H9 (cell line): ENCODE measurements around the gene MAML3. TPM values are rescaled to one million over a fixed set of nuclear protein-coding genes. Genes with fewer than 3 reads are reported as not detected.

Source experiments
- DNase-seq: peaks from one replicate; pipeline ENCODE4 v3.0.0-alpha.2; 2017
- H2AFZ ChIP-seq: one replicate; pipeline ENCODE4 v1.6.1; 2013; ENCODE audit warnings: mild to moderate bottlenecking, low read length, control low read depth, moderate library complexity
- H2AK5ac ChIP-seq: 2 replicates; pipeline ENCODE4 v1.6.1; 2013; ENCODE audit warnings: low read length, control low read depth, mixed read lengths; ENCODE audit not compliant: insufficient read length
- H2BK120ac ChIP-seq: one replicate; pipeline ENCODE4 v1.6.1; 2013; ENCODE audit warnings: low read depth, mild to moderate bottlenecking, low read length, control low read depth, inconsistent platforms; ENCODE audit not compliant: poor library complexity, severe bottlenecking
- H2BK12ac ChIP-seq: 2 replicates; pipeline ENCODE4 v1.6.1; 2013; ENCODE audit warnings: low read length, control low read depth, mixed read lengths, low read depth; ENCODE audit not compliant: insufficient read length
- H2BK15ac ChIP-seq: 2 replicates; pipeline ENCODE4 v1.6.1; 2013; ENCODE audit warnings: low read depth, low read length, control low read depth
- H2BK20ac ChIP-seq: one replicate; pipeline ENCODE4 v1.6.1; 2013; ENCODE audit warnings: low read depth, mild to moderate bottlenecking, low read length, control low read depth, inconsistent platforms; ENCODE audit not compliant: poor library complexity, severe bottlenecking
- H2BK5ac ChIP-seq: 2 replicates; pipeline ENCODE4 v1.6.1; 2013; ENCODE audit warnings: low read length, control low read depth, mixed read lengths; ENCODE audit not compliant: insufficient read length
- H3K14ac ChIP-seq: 2 replicates; pipeline ENCODE4 v1.6.1; 2013; ENCODE audit warnings: low read length, control low read depth; ENCODE audit not compliant: insufficient read depth
- H3K18ac ChIP-seq: 2 replicates; pipeline ENCODE4 v1.6.1; 2013; ENCODE audit warnings: low read depth, mild to moderate bottlenecking, mixed read lengths, low read length, control low read depth; ENCODE audit not compliant: insufficient read length
- H3K23ac ChIP-seq: 2 replicates; pipeline ENCODE4 v1.6.1; 2013; ENCODE audit warnings: low read length, control low read depth, mixed read lengths, low read depth; ENCODE audit not compliant: insufficient read length
- H3K23me2 ChIP-seq: 2 replicates; pipeline ENCODE4 v1.6.1; 2013; ENCODE audit warnings: low read depth, mild to moderate bottlenecking, mixed read lengths, low read length, control low read depth; ENCODE audit not compliant: insufficient read length, poor library complexity, severe bottlenecking
- H3K27ac ChIP-seq: 2 replicates; pipeline ENCODE4 v1.5.1; 2013; ENCODE audit warnings: low read length, control low read depth, mixed read lengths, low read depth; ENCODE audit not compliant: insufficient read length
- H3K27me3 ChIP-seq: 2 replicates; pipeline ENCODE4 v1.6.1; 2013; ENCODE audit warnings: low read length, control low read depth, inconsistent platforms; ENCODE audit not compliant: insufficient read depth
- H3K4ac ChIP-seq: 2 replicates; pipeline ENCODE4 v1.6.1; 2013; ENCODE audit warnings: low read depth, mild to moderate bottlenecking, control low read depth, inconsistent platforms, low read length, moderate library complexity
- H3K4me1 ChIP-seq: 2 replicates; pipeline ENCODE4 v1.6.1; 2013; ENCODE audit warnings: low read length, control low read depth, inconsistent platforms; ENCODE audit not compliant: insufficient read depth
- H3K4me2 ChIP-seq: 2 replicates; pipeline ENCODE4 v1.6.1; 2013; ENCODE audit warnings: low read length, control low read depth, mixed read lengths; ENCODE audit not compliant: insufficient read length, insufficient read depth
- H3K56ac ChIP-seq: 2 replicates; pipeline ENCODE4 v1.6.1; 2013; ENCODE audit warnings: low read depth, mild to moderate bottlenecking, mixed read lengths, low read length, control low read depth; ENCODE audit not compliant: insufficient read length
- H3K79me1 ChIP-seq: 2 replicates; pipeline ENCODE4 v1.6.1; 2013; ENCODE audit warnings: low read depth, mild to moderate bottlenecking, moderate library complexity, low read length, control low read depth, inconsistent platforms; ENCODE audit not compliant: insufficient read depth, poor library complexity, severe bottlenecking
- H3K79me2 ChIP-seq: 2 replicates; pipeline ENCODE4 v1.6.1; 2013; ENCODE audit warnings: low read length, control low read depth, inconsistent platforms; ENCODE audit not compliant: insufficient read depth
- H3K9ac ChIP-seq: 2 replicates; pipeline ENCODE4 v1.6.1; 2013; ENCODE audit warnings: low read length, control low read depth, mixed read lengths; ENCODE audit not compliant: insufficient read length; ENCODE audit errors: extremely low read depth
- H3K9me3 ChIP-seq: one replicate; pipeline ENCODE4 v1.6.1; 2013; ENCODE audit warnings: low read depth, low read length, inconsistent platforms; ENCODE audit not compliant: control insufficient read depth
- H3T11ph ChIP-seq: one replicate; pipeline ENCODE4 v1.6.1; 2013; ENCODE audit warnings: mild to moderate bottlenecking, low read length, control low read depth, inconsistent platforms
- H4K20me1 ChIP-seq: one replicate; pipeline ENCODE4 v1.6.1; 2013; ENCODE audit not compliant: control insufficient read depth, insufficient read length, insufficient read depth
- H4K5ac ChIP-seq: 2 replicates; pipeline ENCODE4 v1.6.1; 2013; ENCODE audit warnings: low read depth, mild to moderate bottlenecking, mixed read lengths, low read length, control low read depth; ENCODE audit not compliant: insufficient read length
- H4K8ac ChIP-seq: replicated peaks from 2 replicates; pipeline ENCODE4 v1.6.1; 2013; ENCODE audit warnings: low read length, control low read depth, mixed read lengths, low read depth; ENCODE audit not compliant: insufficient read length
- H4K91ac ChIP-seq: 2 replicates; pipeline ENCODE4 v1.6.1; 2013; ENCODE audit warnings: low read depth, mild to moderate bottlenecking, moderate library complexity, mixed read lengths, low read length, control low read depth; ENCODE audit not compliant: insufficient read length
- H3K27ac Mint-ChIP-seq, 3 experiments: 2 replicates in 2 of 3; 3 replicates in 1 of 3; pipeline ENCODE4 v1.8.0; 2020 to 2021; ENCODE audit warnings: mixed read lengths in 3 of 3, mild to moderate bottlenecking in 1 of 3, moderate library complexity in 1 of 3
- H3K27me3 Mint-ChIP-seq: 2 replicates; pipeline ENCODE4 v1.8.0; 2021; ENCODE audit warnings: low read depth, mild to moderate bottlenecking, moderate library complexity, mixed read lengths
- H3K36me3 Mint-ChIP-seq, 3 experiments: 2 replicates in 2 of 3; 3 replicates in 1 of 3; pipeline ENCODE4 v1.8.0; 2020 to 2021; ENCODE audit warnings: low read depth in 3 of 3, mixed read lengths in 3 of 3; ENCODE audit not compliant: insufficient read depth in 1 of 3
- H3K4me1 Mint-ChIP-seq, 2 experiments: 2 replicates each; pipeline ENCODE4 v1.8.0; 2020; ENCODE audit warnings: mixed read lengths in 2 of 2
- H3K4me3 Mint-ChIP-seq, 2 experiments: 2 replicates in 1 of 2; 3 replicates in 1 of 2; pipeline ENCODE4 v1.8.0; 2020 to 2021; ENCODE audit warnings: mild to moderate bottlenecking in 2 of 2, mixed read lengths in 2 of 2, moderate library complexity in 1 of 2
- H3K9me3 Mint-ChIP-seq, 2 experiments: 2 replicates in 1 of 2; 3 replicates in 1 of 2; pipeline ENCODE4 v1.8.0; 2020; ENCODE audit warnings: mild to moderate bottlenecking in 2 of 2, mixed read lengths in 2 of 2, moderate library complexity in 1 of 2
- CTCF ChIP-seq: fragments of 200-600 bp; sonication (generic); conservative IDR thresholded peaks from 3 replicates; pipeline ENCODE4 v1.8.0; 2021; ENCODE audit warnings: antibody characterized with exemption, mild to moderate bottlenecking
- WGBS: extraction: QIAGEN DNeasy Blood & Tissue Kit; methylation state at CpG from one replicate; pipeline ENCODE4 v1.1.7; 2013; ENCODE audit warnings: missing lambda C conversion rate, low lambda C conversion rate, mixed read lengths; ENCODE audit not compliant: insufficient read length; ENCODE audit errors: extremely low coverage; 5-methylcytosine and 5-hydroxymethylcytosine counted together
- total RNA-seq: library from RNA; stranded (reverse); gene quantifications from 2 replicates; pipeline ENCODE4 v1.2.1, GENCODE V29; 2021

Gene MAML3
- total RNA-seq, 1 experiment from 2014 or later, result 3.9 TPM

- Histone ChIP-seq H2BK120ac (no peak overlapping the region), H3K79me1 (no peaks in the 10 kb centered on the region), H3K9ac (no peak overlapping the region), H3K56ac (no peak overlapping the region), H3K4ac (no peak overlapping the region), H3K18ac (no peak overlapping the region), H2BK15ac (no peak overlapping the region), H2AK5ac (no peak overlapping the region), H3K14ac (no peak overlapping the region), H3K79me2 (no peaks in the 10 kb centered on the region), H4K20me1 (no peaks in the 10 kb centered on the region), H3K23ac (no peak overlapping the region), H4K5ac (no peak overlapping the region), H3K23me2 (no peaks in the 10 kb centered on the region), H3K27me3 (0 out of 2 replicates have a peak, but pooled peaks cover 1% of the 10 kb centered on the region), H3K9me3 (no peaks in the 10 kb centered on the region), H4K91ac (no peak overlapping the region), H2BK5ac (no peak overlapping the region), H2BK20ac (no peak overlapping the region), H2BK12ac (no peak overlapping the region), H2AFZ (no peak overlapping the region), H3K4me1 (no peaks in the 10 kb centered on the region), H3K4me2 (no peak overlapping the region), H4K8ac (no peak overlapping the region), H3T11ph (no peak overlapping the region), H3K27ac (no peak overlapping the region)
- no peak for DNase-seq
- H3K36me3 Mint-ChIP-seq, result peaks cover 0 to 7% (median 0%) of the 10 kb centered on the region in 3 experiments; a peak in 1 of 7 replicates
- H3K9me3 Mint-ChIP-seq, result no peaks in the 10 kb centered on the region
- no peak for TF ChIP-seq CTCF
- peaks cover 16 to 17% of the 10 kb centered on the region in 2 experiments for H3K4me1 Mint-ChIP-seq
- WGBS, result no CpG with 5 or more reads among the region's 4 CpGs
- H3K27ac Mint-ChIP-seq, result no peak overlapping the region
- H3K4me3 Mint-ChIP-seq, result no peak overlapping the region
- H3K27me3 Mint-ChIP-seq, result no peaks in the 10 kb centered on the region; the same call in none of the 2 replicates
These were observed 353.9 kb downstream of the MAML3 start for GRCh38 chr4:139800082-139800481.
